KMS-11 (cell line): ENCODE measurements around the gene EFNB2.

Source experiments
- H2AFZ ChIP-seq: fragments of 200-600 bp; sonication (generic); 2 replicates; pipeline ENCODE4 v1.6.1; 2016; ENCODE audit warnings: antibody characterized with exemption, mixed run types, low read depth
- H3K27ac ChIP-seq: fragments of 200-600 bp; sonication (generic); 2 replicates; pipeline ENCODE4 v1.6.1; 2016; ENCODE audit warnings: mild to moderate bottlenecking, mixed run types
- H3K27me3 ChIP-seq: fragments of 200-600 bp; sonication (generic); 2 replicates; pipeline ENCODE4 v1.6.1; 2017; ENCODE audit warnings: mild to moderate bottlenecking, low read depth, mixed run types, moderate library complexity; ENCODE audit not compliant: insufficient read depth
- H3K36me3 ChIP-seq: fragments of 200-600 bp; sonication (generic); 2 replicates; pipeline ENCODE4 v1.6.1; 2017; ENCODE audit warnings: mild to moderate bottlenecking, mixed run types; ENCODE audit not compliant: insufficient read depth
- H3K4me1 ChIP-seq: fragments of 200-600 bp; sonication (generic); 2 replicates; pipeline ENCODE4 v1.6.1; 2016; ENCODE audit warnings: mild to moderate bottlenecking, low read depth, mixed run types; ENCODE audit not compliant: poor library complexity, severe bottlenecking
- H3K4me2 ChIP-seq: fragments of 200-600 bp; sonication (generic); 2 replicates; pipeline ENCODE4 v1.7.0; 2016; ENCODE audit warnings: mild to moderate bottlenecking, mixed run types
- H3K4me3 ChIP-seq: fragments of 200-600 bp; sonication (generic); IDR thresholded peaks from 2 replicates; pipeline ENCODE4 v1.6.1; 2017; ENCODE audit warnings: low read depth, low read length, mixed read lengths; ENCODE audit not compliant: insufficient read depth
- H3K79me2 ChIP-seq: fragments of 200-600 bp; sonication (generic); 2 replicates; pipeline ENCODE4 v1.6.1; 2016; ENCODE audit warnings: low read depth, mixed run types; ENCODE audit not compliant: insufficient read depth
- H3K9ac ChIP-seq: fragments of 200-600 bp; sonication (generic); 2 replicates; pipeline ENCODE4 v1.6.1; 2016; ENCODE audit warnings: mild to moderate bottlenecking, mixed run types
- H4K20me1 ChIP-seq: fragments of 200-600 bp; sonication (generic); 2 replicates; pipeline ENCODE4 v1.6.1; 2016; ENCODE audit warnings: mild to moderate bottlenecking, mixed run types; ENCODE audit not compliant: insufficient read depth
- CTCF ChIP-seq: fragments of 200-600 bp; sonication (generic); conservative IDR thresholded peaks from 2 replicates; pipeline ENCODE4 v1.6.1; 2017; ENCODE audit warnings: low read depth, mild to moderate bottlenecking, antibody characterized with exemption, low read length, moderate library complexity, mixed read lengths

EFNB2 gene

GRCh38 chr13:106475852-106476251 is 59.6 kb downstream of the EFNB2 start:
- no peaks in the 10 kb centered on the region for H3K27me3 ChIP-seq
- no peak overlapping the region for H3K4me3 ChIP-seq
- no peak overlapping the region for H2AFZ ChIP-seq
- no peak overlapping the region for H3K27ac ChIP-seq
- no peak for TF ChIP-seq CTCF
- H3K79me2 ChIP-seq, result no peaks in the 10 kb centered on the region
- H3K9ac ChIP-seq, result no peak overlapping the region
- no peak overlapping the region for H3K4me2 ChIP-seq
- H3K36me3 ChIP-seq, result no peaks in the 10 kb centered on the region
- H3K4me1 ChIP-seq, result no peaks in the 10 kb centered on the region
- H4K20me1 ChIP-seq, result no peaks in the 10 kb centered on the region

- no peak overlapping the region for H3K27ac ChIP-seq
- H3K4me3 ChIP-seq, result no peak overlapping the region
- H2AFZ ChIP-seq, result no peak overlapping the region
- H4K20me1 ChIP-seq, result no peaks in the 10 kb centered on the region
- no peaks in the 10 kb centered on the region for H3K4me1 ChIP-seq
- no peak overlapping the region for H3K9ac ChIP-seq
- H3K27me3 ChIP-seq, result no peaks in the 10 kb centered on the region
- no peaks in the 10 kb centered on the region for H3K79me2 ChIP-seq
- no peak overlapping the region for H3K4me2 ChIP-seq
- no peaks in the 10 kb centered on the region for H3K36me3 ChIP-seq
- no peak for TF ChIP-seq CTCF
Observed at GRCh38 chr13:106474912-106475311, 60.5 kb downstream of the EFNB2 start.

GRCh38 chr13:106473154-106473553 is 62.3 kb downstream of the EFNB2 start:
- no peak overlapping the region for H3K4me3 ChIP-seq
- H3K36me3 ChIP-seq, result no peaks in the 10 kb centered on the region
- no peaks in the 10 kb centered on the region for H4K20me1 ChIP-seq
- H3K27ac ChIP-seq, result no peak overlapping the region
- no peak overlapping the region for H3K4me2 ChIP-seq
- H3K79me2 ChIP-seq, result no peaks in the 10 kb centered on the region
- H3K4me1 ChIP-seq, result no peaks in the 10 kb centered on the region
- no peak overlapping the region for H2AFZ ChIP-seq
- H3K9ac ChIP-seq, result no peak overlapping the region
- no peak for TF ChIP-seq CTCF
- no peaks in the 10 kb centered on the region for H3K27me3 ChIP-seq

GRCh38 chr13:106472621-106473020 is 62.8 kb downstream of the EFNB2 start:
- no peaks in the 10 kb centered on the region for H4K20me1 ChIP-seq
- H2AFZ ChIP-seq, result no peak overlapping the region
- H3K9ac ChIP-seq, result no peak overlapping the region
- H3K27ac ChIP-seq, result no peak overlapping the region
- no peak overlapping the region for H3K4me2 ChIP-seq
- no peaks in the 10 kb centered on the region for H3K27me3 ChIP-seq
- TF ChIP-seq CTCF, result no peak
- no peak overlapping the region for H3K4me3 ChIP-seq
- H3K4me1 ChIP-seq, result no peaks in the 10 kb centered on the region
- H3K36me3 ChIP-seq, result no peaks in the 10 kb centered on the region
- no peaks in the 10 kb centered on the region for H3K79me2 ChIP-seq
